Activated CD8-positive, alpha-beta memory T cell treated with anti-CD3 and anti-CD28 coated beads, Interleukin-2, amount 50 U/mL, for 48 hours (primary cell): ENCODE data around the gene APOC1.
"Not testable (repeated sequence)": the region's sequence is repeated elsewhere in the genome, so short reads cannot be mapped to it uniquely, and the experiment has no call there.

Experiments used
- DNase-seq: peaks from one replicate; pipeline ENCODE4 v3.0.0-alpha.2; 2020

APOC1 gene

GRCh38 chr19:44924243-44924725 lies 9.9 kb downstream of the APOC1 start:
- DNase-seq: no peak

DNA sequence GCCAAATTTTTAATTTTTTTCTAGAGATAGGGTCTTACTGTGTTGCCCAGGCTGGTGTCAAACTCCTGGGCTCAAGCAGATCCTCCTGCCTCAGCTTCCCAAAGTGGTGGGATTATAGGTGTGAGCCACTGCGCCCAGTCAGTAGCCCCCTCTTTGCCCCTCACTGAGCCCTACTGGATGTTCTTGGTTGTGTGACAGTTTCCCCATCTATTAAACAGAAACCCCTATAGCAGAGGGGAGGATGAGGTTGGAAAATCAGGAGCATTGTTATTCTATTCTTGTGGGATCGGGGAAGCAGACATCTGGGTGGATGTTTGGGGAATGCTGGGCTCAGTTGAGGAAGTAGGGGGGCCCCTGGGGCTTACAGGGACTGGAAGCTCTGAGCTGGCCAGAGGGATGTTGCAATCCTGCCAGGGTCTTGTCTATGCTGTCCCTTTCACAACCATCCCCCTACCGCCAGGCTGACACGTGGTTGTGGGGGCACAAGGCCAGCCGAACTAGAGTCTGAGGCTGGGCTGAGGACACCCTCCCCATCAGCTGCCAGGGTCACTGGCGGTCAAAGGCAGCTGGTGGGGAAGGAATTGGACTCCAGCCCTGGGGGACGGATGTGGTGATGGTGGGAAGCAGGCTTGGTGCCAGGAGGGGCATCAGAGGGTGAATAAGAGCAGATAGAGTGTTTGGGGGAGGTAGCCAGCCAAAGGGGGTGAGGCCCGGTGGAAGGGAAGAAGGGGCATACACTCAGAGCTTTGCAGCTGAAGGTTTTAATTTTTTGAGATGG lies 10.9 kb downstream of the APOC1 start:
- DNase-seq: no peak

GRCh38 chr19:44926245-44927077 lies 12.1 kb downstream of the APOC1 start:
- not testable (repeated sequence) for DNase-seq

DNA sequence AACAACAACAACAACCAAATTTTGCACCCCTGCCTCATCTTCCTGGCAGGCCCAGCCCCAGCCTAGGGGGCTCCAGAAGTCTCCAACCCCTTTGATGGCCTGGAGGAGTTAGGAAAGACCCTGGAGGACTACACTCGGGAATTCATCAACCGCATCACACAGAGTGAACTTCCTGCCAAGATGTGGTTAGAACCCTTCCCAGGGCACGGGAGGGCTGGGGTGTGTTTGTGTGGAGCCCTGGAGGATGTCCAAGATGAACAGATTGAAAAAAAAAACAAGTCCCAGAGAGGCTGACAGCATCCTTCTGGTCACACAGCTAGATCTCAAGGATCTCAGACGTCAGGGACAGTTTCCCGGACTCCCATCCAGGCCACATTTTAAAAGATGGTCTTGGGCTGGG lies 13.3 kb downstream of the APOC1 start:
- no peak for DNase-seq

- DNase-seq: no peak
Observed at GRCh38 chr19:44930088-44930487, 15.7 kb downstream of the APOC1 start.

DNA sequence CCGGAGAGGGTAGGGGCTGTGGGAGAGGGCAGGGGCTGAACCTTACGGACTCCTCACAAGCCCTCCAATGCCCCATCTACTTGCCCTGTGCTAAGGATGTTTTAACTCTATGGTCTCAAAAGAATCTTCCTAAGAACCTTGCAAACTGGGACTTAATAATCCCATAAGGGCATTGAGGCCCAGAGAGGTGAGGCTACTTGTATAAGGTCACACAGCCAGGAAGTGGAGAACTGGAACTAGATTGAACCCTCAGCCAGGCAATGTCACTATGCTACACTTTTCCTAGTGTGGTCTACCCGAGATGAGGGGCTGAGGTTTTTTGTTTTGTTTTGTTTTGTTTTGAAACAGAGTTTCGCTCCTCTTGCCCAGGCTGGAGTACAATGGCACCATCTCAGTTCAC lies 17.1 kb downstream of the APOC1 start:
- DNase-seq: no peak

- DNase-seq: no peak
Observed at GRCh38 chr19:44939668-44940067, 25.3 kb downstream of the APOC1 start.

- no peak for DNase-seq
Observed at GRCh38 chr19:44942067-44942571, 27.7 kb downstream of the APOC1 start, which contains the start of gene APOC4. APOC4 (plus strand) TSS chr19:44942237; CDS start chr19:44942278, 41 bp downstream.

DNA sequence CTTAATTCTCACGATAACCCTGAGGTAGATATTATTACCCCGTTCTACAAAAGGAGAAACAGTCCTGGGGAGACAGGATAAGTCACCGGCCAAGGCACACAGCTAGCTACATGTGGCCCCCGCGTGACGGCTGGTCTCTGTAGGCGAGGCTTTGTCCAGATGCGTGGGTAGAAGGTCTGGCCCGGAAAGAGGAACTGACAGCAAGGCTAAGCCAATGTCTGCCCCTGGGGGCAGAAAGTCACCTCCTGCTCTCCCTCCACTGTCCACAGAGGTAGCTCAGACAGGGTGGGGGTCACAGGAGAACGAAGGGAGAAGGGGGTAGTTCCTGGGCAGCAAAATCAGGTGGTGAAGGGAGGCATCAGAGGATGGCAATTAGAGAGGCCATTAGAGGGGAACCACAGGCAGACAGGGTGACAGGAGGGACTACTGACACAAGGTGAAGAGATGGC lies 29.4 kb downstream of the APOC1 start:
- DNase-seq: no peak

GRCh38 chr19:44947041-44947581 lies 32.7 kb downstream of the APOC1 start:
- no peak for DNase-seq

GRCh38 chr19:44948237-44948636 lies 33.8 kb downstream of the APOC1 start:
- DNase-seq: no peak

DNA sequence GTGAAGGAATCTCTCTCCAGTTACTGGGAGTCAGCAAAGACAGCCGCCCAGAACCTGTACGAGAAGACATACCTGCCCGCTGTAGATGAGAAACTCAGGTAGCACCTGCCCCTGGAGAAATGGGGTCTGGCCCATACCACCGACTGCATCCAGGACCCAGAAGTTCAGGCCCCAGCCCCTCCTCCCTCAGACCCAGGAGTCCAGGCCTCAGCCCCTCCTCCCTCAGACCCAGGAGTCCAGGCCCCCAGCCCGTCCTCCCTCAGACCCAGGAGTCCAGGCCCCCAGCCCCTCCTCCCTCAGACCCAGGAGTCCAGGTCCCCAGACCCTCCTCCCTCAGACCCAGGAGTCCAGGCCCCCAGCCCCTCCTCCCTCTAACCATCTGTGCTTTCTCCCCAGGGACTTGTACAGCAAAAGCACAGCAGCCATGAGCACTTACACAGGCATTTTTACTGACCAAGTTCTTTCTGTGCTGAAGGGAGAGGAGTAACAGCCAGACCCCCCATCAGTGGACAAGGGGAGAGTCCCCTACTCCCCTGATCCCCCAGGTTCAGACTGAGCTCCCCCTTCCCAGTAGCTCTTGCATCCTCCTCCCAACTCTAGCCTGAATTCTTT lies 34.5 kb downstream of the APOC1 start:
- no peak for DNase-seq

GRCh38 chr19:44949550-44949949 lies 35.1 kb downstream of the APOC1 start:
- no peak for DNase-seq

DNA sequence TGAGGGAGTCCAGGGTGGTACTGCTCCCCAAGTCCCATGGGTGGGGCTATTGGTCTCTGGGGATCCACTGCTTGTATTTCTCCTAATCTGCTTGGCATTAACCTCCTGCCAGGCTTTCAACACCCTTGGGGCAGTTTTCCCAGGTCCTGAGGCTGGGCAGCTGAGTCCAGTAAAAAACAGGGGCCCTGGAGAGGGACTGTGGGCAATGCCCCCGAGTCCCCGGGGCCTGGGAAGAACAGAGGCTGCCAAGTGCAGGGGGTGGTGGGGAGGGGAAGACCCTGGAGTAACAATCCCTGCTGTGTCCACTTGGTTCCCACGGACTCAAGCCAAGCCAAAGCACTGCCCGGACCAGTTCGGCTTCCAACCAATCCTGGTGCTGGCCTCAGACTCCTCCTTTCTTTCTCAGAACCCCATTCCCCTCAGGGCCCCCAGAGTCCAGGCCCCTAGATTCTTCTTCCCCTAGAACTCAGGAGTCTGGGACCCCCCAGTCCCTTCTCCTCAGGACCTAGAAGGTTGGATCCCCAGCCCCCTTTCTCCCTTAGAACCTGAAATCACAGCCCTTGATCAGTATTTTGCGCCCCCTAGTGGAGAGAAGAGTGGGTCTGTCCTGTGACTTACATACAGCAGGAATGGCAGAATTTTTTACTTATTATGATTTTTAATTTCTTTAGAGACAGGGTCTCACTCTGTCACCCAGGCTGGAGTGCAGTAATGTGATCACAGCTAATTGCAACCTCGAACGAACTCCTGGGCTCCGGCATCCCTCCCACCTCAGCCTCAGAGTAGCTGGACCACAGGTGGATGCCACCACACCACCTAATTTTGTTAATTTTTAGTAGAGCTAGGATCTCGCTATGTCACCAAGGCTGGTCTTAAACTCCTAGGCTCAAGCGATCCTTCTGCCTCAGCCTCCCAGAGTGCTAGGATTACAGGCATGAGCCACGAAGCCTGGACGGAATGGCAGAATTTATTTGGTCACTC lies 37.1 kb downstream of the APOC1 start:
- peak; percentile 71 for DNase-seq

DNA sequence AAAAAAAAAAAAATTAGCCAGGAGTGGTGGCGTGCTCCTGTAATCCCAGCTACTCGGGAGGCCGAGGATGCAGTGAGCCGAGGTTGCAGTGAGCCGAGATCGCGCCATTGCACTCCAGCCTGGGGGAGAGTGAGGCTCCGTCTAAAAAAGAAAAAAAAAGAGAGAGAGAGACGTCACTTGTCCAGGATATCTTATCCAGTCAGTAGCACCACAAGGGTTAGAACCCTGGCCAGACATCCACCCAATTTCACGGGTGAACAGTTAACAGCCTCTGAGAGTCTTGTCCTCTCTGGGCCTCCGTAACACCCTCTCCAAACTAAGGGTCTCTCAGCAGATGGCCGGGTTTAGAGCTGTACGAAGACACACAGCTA lies 39.9 kb downstream of the APOC1 start:
- DNase-seq: no peak

DNA sequence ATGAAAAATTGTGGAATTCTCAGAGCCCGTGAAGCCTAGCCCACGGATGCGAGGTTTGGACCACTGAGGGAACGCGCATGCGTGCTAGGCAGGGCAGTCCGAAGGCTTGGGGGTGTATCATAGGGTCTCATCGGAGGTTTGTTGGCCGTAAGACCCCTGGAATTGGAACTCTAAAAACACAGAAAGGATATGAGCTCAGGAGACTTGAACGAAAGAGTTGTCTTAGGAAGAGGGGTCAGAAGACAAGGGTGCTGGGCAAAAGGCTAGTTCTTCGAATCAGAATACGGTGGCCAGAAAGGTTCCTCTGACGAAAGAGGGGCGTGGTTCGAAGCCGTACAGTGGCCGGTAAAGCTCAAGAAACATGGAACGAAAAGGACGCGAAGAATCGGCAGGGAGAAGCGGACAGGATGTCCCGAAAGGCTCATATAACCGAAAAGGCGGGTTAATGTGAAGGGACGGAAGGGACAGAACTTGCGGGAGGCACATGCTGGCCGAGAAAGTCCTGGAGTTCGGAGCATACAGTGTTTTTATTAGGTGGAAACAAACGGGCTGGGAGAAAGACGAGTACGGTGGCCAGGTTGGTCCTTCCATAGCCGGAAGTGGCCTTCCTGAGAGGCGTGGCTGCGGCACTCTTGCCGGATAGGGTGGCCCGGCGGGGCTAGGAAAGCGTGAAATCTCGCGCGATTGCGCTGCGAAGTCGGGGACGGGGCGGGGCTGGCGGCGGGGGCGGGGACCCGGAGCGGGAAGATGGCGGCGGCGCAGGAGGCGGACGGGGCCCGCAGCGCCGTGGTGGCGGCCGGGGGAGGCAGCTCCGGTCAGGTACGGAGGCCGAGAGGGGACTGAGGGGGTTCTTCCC lies 40.5 kb downstream of the APOC1 start, which contains the start of gene CLPTM1:
CLPTM1 (plus strand) TSS at position 732 of the 856 bp plus-strand sequence; CDS start at position 748, 16 bp downstream.
- DNase-seq: peak; percentile 98

DNA sequence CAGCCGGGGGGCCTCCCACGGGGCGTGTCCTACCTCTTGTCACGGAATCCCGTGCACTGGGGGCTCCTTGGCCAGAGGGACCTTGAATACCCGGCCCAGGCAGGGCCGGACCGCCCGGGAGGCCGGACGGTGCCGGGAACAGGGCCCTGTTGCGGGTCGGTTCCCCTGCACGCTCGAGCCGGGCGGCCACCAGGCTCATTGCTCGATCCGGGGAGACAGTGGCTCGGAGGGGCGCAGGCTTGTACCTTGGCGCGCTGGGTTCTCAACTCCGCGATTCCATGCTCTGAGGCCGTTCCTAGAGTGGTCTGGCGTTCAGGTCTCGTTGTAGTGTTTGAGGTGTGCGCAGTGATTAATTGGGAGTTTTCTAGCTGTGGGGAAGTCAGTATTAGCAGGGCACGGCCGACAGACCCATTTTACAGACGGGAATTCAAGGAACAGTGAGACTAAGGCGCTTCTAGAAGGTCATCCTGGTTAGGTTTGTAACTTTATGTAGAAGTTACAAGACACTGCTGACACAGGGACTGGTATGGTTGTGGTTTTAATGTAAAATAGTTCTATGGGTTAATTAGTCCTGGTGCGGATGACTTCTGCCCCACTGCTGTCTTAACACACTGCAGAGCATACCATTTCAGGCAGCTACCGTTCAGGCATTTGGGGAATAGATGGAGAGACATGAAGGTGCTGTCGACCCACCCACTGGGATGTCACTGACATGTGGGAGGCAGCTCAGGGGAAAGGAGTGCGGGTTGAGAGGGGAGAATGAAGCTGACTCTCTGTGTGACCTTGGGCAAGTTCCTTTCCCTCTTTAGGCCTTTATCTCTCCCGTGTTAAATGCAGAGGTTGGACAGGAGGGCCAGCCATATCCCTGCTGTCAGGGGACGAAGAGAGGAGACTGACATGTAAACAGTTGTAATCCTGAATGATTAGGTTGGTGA lies 41.4 kb downstream of the APOC1 start:
- no peak for DNase-seq

- no peak for DNase-seq
Observed at GRCh38 chr19:44957526-44957925, 43.1 kb downstream of the APOC1 start.

DNA sequence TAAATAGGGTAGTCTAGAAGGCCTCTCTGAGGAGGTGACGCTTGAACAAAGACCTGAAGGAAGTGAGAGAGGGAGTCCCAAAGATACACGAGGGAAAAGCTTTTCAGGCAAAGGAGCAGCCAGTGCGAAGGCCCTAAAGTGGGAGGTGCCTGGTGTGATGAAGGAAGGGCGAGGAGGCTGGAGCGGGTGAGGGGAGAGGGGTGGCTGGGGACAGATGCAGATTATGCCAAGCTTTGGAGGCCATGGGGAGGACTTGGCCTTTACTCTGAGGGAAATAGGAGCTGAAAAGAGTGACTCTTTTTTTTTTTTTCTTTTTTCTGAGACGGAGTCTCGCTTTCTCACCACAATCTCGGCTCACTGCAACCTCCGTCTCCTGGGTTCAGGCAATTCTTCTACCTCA lies 43.7 kb downstream of the APOC1 start:
- DNase-seq: no peak
